GM18526 (cell line): ENCODE measurements around the gene LHFPL2.

Experiments
- POLR2A ChIP-seq: IDR thresholded peaks from 3 replicates; pipeline ENCODE4 v1.6.1; 2011; ENCODE audit not compliant: insufficient read length; ENCODE audit errors: extremely low read depth

Gene LHFPL2

DNA sequence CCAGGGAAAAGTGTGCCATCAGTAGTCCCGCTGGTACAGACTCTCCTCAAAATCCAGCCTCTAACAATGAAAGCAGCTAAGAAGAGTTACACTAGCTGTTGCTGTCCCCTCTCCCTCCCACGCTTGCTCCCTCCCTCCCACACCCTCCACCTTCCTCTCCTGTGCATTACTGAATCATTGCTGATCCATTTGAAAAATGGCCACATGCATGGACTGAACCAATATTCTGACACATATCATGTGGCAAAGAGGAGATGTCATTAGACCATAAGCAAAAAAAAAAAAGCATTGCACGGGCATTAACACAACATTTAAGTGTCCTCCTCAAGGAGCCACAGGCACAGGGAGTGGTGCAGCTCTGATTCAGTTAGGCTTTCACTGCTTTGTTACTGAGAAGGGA lies 37.9 kb downstream of the LHFPL2 start:
- TF ChIP-seq POLR2A = no peak

DNA sequence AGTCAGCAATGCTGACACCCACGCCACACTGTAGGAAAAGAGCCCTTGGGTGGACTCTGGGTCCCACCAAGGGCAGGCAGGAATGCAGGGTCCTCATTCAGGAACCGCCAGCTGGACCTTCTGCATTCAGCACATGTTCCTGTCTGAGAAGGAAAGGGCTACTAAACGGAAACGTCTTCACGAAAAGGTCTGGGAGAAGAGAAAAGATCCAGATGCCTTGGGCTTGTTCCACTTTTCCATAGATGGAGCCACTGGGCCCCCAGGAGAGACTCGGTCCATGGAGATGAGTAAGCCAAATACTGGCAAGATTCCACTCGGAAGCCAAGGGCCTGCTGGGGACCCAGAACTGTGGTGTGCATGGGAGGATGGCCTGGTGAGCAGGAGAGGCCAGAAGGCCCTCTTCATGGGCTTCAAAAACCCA lies 38.4 kb downstream of the LHFPL2 start:
- TF ChIP-seq POLR2A = no peak

DNA sequence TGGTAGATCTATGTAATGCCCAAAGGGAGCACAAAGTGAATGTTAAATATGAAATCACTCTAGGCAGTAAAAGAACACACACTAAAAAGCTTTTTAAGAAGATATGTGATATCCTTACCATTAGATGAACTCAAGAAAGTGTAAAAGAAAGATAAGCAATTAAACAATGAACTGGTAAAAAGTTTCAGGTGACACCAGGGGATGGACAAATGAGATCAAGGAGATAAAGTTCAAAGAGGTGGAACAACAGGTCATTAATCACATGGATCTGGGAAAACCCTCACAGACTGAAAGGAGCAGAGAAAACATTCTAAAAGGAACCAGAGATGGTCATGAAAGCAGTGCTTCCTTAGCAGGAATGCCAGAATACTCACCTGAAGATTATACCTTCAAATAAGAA lies 40.7 kb downstream of the LHFPL2 start:
- no peak for TF ChIP-seq POLR2A

DNA sequence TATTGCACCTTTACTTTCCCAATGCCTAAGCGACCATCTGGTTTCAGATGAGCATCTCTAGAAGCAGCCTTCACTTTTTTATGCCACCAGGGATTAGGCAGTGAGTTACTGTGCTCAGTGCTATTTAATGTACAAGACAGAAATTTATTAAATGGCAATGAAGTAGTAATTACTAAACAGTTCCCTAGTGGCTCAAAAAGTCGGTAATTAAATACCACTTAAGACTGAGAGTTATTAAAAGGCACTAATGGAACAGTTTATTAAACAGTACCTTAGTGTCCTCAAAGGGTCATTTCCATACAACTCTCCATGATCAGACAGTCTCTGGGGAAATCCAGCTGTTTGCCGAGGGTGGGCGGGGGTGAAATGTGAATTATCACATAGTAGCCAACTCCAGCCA lies 42.3 kb downstream of the LHFPL2 start:
- TF ChIP-seq POLR2A = no peak

DNA sequence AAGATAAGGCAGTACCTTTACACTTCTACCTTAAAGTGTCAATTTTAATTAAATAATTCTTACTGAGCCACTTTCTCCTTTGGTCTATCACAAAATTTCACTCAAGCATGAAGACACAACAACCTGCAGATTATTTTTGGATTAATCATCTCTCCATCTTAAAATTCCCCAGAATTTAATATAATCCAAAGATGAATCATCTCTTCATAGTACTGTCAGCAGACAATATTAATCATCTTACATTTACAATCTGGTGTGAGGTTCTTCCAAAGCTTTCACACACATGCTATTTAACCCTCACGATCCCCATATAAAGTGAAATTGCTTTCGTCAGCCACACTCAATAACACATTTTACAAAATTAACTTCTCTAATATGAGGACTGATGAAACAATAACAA lies 43.0 kb downstream of the LHFPL2 start:
- no peak for TF ChIP-seq POLR2A

DNA sequence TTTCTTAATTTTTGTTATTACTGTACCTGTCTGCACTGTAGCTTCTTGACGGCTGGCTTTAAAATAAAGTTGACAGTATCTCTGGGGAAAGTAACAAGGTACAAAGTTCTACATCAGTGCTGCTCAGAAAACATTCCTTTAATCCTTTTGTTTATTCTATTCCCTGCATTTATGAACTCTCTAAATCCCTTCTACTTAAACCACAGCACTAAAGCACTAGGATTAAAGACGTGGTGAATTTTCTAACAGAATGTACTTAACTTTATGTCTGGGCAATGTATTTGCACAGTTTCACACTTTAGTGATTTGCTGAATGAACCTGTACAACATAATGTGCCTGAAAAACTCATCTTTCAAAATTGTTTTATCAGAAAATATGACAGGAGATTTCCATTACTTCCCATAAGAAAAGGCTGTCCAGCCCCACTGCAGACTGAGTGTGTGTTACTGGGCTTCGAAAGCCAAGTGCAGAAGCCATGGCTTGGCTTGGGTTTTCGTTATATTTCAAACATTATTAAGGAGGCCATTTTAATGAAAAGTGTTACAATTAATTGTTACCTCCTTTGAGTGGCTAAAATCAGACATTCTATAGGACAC lies 43.8 kb downstream of the LHFPL2 start:
- no peak for TF ChIP-seq POLR2A

DNA sequence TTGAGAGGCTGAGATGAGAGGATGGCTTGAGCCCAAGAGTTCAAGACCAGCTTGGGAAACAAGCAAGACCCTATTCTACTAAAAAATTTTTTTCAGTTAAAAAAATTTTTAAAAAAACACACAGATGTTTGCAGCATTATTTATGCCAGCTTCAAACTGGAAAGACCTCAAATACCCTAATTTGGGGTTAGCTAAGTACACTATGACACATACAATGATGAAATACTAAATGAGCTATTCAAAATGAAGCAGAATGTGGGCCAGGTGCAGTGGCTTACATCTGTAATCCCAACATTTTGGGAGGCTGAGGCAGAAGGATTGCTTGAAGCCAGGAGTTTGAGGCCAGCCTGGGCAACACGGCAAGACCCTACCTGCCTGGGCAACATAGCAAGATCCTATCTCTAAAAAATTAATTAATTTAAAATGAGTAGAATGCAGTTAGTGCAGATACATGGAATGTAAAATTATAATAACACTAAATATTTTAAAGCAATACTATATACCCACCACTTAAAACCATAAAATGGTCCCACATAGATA lies 44.9 kb downstream of the LHFPL2 start:
- no peak for TF ChIP-seq POLR2A

DNA sequence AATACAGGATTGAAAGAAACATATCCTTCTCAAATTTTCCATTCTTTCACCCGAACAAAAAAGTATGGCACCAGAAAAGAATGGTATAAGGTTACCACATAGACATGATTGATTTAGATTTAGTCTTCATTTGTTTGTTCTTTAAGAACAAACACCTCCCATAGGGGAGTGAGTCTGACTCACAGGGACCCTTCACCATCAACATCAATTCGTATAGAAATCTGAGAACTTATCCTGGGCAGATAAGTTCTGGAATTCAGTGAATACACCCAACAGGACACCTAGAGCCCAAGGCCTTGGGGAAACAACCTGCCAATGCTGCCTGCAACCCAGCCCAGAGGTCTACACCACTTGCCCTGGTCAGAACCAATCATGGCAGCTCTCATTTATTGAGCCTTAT lies 46.2 kb downstream of the LHFPL2 start:
- no peak for TF ChIP-seq POLR2A

DNA sequence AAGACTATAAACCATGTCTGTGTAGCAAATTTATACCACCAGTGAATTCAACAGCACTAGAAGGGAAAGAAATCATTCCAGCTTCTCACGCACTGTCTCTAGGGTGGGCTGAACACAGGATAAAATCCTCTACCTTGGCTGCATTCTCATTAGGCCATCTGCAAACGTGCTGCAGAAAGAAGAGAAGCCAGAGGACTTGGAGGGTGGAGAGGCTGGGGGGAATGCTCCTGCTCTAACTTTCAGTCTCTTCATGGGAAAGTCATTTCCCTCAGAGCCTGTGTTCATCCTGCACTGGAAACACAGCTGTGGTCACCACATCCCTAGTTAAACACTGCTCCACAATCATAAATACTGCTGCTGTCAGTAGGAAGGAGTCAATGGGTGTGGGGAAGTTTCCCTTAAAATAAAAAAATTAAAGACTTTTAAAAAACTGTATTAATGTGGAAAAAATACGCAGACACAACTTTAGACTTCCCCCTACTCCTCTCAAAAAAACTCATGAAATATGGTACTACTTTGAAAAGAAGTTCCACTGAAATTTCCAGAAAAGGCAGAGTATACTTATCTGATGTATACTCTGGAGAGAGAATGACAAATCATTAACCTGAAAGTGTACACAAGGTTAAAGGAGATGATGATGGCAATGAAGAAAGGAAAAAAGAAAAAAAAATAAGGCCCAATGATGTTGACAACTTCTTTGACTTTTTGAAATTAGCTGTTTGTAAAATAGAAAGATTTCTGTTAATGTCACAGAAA lies 46.8 kb downstream of the LHFPL2 start:
- TF ChIP-seq POLR2A = no peak

DNA sequence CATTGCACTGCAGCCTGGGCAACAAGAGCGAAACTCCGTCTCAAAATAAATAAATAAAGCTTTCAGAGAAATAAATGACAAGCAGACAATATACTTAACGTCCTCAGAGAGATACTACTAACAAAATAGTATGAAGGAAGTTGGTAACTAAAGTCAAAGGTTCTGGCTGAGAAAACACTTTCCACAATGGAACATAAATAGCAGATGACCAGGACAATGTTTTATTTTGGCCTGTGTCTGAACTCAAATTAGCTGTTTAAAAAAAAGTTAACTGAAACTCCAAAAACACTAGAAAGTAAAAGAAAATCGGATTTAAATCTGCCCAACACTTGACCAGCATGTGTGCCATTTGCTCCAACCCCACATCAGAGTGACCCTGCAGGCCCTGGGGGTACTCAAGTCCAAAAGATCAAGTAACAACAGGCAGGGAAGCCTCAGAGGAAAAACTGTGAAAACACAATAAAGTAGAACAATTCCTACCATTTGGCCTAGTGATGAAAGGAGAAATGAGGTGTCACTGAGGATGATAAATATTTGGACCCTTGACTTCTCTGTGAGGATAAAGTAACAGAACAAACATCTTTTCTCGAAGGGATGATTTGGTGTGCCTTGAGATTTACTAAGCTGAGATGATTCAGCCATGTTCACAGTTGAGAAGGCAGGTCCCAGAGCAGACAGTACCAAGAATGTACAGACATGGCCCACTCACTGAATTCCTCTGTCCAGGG lies 47.7 kb downstream of the LHFPL2 start:
- TF ChIP-seq POLR2A = no peak

DNA sequence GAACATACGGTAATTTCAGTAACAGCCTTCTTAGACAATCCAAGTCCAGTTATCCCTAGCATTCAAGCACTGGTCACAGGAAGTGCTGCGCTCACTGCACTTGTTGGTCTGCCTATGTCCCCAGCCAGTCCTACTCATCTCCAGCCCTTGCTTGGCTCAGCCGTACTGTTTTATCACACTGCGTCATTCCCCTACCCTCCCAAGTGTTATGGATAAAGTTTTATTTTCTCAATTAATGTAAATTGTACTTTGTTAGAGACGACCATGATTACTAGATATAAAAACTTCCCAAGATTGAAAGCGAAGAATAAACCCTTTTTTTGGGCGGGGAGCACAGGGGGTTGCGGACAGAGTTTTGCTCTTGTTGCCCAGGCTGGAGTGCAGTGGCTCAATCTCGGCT lies 49.6 kb downstream of the LHFPL2 start:
- TF ChIP-seq POLR2A = no peak

DNA sequence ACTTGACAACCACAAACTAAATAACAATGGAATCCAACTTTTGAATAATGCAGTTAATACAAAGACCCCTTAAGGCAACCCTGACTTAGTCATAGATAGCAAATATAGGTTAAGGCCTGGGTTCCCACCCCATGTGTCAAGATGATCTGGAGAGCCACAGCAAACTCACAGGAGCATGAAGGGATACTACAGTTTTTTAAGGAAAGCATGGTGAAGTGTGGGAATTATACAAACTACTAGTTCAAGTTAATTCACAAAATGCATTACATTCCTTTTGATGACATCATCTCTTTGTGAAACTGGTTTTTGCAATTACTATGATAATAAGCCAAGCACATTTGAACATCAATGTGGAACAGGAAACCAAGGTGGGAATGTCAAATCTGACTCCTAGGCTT lies 50.6 kb downstream of the LHFPL2 start:
- no peak for TF ChIP-seq POLR2A

DNA sequence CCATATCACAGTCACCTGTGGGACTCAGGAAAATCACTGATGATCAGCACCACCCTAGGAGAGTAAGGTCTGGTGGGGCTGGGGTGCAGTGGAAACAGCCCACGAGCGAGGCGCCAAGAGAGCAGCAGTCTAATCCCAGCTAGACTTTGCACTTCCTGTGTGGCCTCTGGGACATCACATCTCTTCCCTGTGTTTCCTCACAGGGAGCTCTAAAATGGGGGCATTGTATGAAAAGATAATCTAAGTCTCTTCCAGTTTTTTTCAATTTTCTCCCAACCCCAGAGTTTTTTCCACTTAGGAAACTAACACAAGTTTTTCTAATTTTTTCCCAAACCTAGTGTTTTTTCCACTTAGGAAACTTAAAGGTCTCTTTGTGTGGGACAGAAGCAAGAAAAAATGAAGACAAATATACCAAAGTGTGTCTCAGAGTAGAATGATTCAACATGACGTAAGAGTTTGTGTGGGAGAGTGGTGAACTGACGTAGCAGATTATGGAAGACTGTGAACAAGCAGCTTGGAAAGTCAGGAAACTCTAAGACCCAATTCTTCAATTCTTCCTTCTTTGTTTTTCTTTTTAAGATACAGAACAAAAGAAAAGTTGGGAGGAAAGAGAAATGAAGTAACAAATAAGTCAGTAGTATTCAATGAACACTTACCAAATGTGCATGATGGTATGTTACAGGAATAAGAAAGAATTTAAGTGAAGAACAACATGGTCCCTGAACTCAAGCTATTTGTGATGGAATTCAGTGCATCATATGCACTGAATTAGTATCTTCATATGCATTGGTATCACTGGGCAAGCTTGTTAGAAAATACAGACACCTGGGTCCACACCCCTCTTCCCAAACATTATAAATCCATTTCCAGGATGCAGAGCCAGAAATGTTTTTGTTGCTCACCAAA lies 51.3 kb downstream of the LHFPL2 start:
- TF ChIP-seq POLR2A = no peak

DNA sequence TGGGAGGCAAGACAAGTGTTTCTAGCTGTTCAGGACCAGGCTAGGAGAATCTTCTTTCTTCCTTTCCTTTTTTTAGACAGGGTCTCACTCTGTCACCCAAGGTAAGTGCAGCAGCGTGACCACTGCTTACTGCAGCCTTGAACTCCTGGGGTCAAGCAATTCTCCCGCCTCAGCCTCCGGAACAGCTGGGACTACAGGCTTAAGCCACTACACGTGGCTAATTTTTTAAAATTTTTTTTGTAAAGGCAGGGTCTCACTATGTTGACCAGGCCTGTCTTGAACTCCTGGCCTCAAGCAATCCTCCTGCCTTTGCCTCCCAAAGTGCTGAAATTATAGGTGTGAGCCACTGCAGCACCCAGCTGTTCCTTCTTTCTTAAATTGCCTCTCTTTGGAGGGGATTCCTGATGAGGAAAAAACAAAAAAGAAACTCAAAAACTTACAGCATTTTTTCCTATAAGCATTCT lies 53.1 kb downstream of the LHFPL2 start:
- no peak for TF ChIP-seq POLR2A
